ENCODE measurements around the gene AKT3. TPM values are rescaled to one million over a fixed set of nuclear protein-coding genes. Genes with fewer than 3 reads are reported as not detected.

The AKT3 gene
- total RNA-seq, 3 donors from 2014 or later (not counting 1 experiment from before 2014, with no cell fraction given), result 135 to 157 (median 136) TPM

GRCh38 chr1:243481101-243481500 lies 368.9 kb downstream of the AKT3 start:
- Histone ChIP-seq H3K27me3 (ENCODE audit: control insufficient read depth, insufficient read depth, low read length) (no peaks in the 10 kb centered on the region), H3K4me1 (ENCODE audit: control insufficient read depth, insufficient read depth, low read length) (peaks cover 15% of the 10 kb centered on the region), H3K36me3 (ENCODE audit: control insufficient read depth, insufficient read depth, low read length) (no peaks in the 10 kb centered on the region), H3K27ac (ENCODE audit: low read length) (no peak overlapping the region), H3K9me3 (ENCODE audit: control insufficient read depth, insufficient read depth, low read length) (no peaks in the 10 kb centered on the region), H3K4me3 (ENCODE audit: low read length) (no peak overlapping the region)
- no peaks in the 10 kb centered on the region for H3K27me3 Mint-ChIP-seq (ENCODE audit: low read depth in 2 of 2)
- WGBS (ENCODE audit: insufficient coverage), result 97% methylated on average over 5 of the region's 5 CpGs
- no peak overlapping the region for H3K27ac Mint-ChIP-seq
- ATAC-seq, result no peak
- no peak for DNase-seq
- H3K36me3 Mint-ChIP-seq, result no peaks in the 10 kb centered on the region
- peaks cover 8 to 24% of the 10 kb centered on the region in 2 donors for H3K4me1 Mint-ChIP-seq
- TF ChIP-seq CTCF (IDR thresholded peaks at IDR 0.05), result no peak
- H3K4me3 Mint-ChIP-seq, result peak overlapping the region; percentile 32
- peaks cover 0 to 4% of the 10 kb centered on the region in 2 donors for H3K9me3 Mint-ChIP-seq
- intact Hi-C loops (cut with micrococcal nuclease), result no loop called here

DNA sequence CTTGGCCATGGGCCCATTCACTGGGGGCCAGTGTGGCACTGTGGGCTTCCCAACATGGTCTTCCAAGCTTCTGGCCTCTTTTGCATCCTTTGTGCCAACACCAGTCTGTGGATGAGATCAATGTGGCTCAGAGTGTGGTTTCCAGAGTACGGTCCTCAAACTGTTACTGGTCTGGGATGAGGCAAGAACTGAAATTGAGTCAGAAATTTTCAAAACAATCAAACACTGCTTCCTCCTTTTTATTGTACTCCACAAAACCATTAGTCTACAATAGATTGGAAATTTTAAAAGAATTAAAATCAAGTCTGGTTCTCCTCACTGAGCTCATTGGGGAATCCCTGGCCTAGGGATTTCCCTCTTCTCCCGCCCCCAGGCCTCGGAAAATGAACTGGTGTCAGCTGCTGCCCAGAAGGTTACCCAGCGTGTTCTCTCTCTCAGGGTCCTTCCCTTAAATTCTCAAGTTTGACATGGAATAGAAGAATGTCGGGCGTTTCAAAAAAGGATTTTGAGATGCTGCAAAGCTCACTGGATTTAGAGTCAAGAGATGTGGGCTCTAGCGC lies 372.2 kb downstream of the AKT3 start:
- no peak overlapping the region for H3K4me3 ChIP-seq (ENCODE audit: low read length)
- H3K36me3 Mint-ChIP-seq, result no peaks in the 10 kb centered on the region
- no peaks in the 10 kb centered on the region for H3K27me3 Mint-ChIP-seq (ENCODE audit: low read depth in 2 of 2)
- H3K9me3 Mint-ChIP-seq, result peaks cover 0 to 4% of the 10 kb centered on the region in 2 donors
- ATAC-seq (no peak), DNase-seq (no peak)
- no peaks in the 10 kb centered on the region for H3K36me3 ChIP-seq (ENCODE audit: control insufficient read depth, insufficient read depth, low read length)
- no peak overlapping the region for H3K27ac Mint-ChIP-seq
- no peak overlapping the region for H3K27ac ChIP-seq (ENCODE audit: low read length)
- H3K4me3 Mint-ChIP-seq, result no peak overlapping the region
- WGBS (ENCODE audit: insufficient coverage), result 92% methylated on average over 6 of the region's 7 CpGs
- no peak for TF ChIP-seq CTCF (IDR thresholded peaks at IDR 0.05)
- H3K9me3 ChIP-seq (ENCODE audit: control insufficient read depth, insufficient read depth, low read length), result no peaks in the 10 kb centered on the region
- H3K27me3 ChIP-seq (ENCODE audit: control insufficient read depth, insufficient read depth, low read length), result no peaks in the 10 kb centered on the region
- peaks cover 9% of the 10 kb centered on the region for H3K4me1 ChIP-seq (ENCODE audit: control insufficient read depth, insufficient read depth, low read length)
- intact Hi-C loops (cut with micrococcal nuclease), result loop anchor here (2.0 to 10.0 kb wide), 2 partner anchors 271 to 797 kb away; no protein-coding TSS in a partner anchor
- peaks cover 19 to 20% of the 10 kb centered on the region in 2 donors for H3K4me1 Mint-ChIP-seq

DNA sequence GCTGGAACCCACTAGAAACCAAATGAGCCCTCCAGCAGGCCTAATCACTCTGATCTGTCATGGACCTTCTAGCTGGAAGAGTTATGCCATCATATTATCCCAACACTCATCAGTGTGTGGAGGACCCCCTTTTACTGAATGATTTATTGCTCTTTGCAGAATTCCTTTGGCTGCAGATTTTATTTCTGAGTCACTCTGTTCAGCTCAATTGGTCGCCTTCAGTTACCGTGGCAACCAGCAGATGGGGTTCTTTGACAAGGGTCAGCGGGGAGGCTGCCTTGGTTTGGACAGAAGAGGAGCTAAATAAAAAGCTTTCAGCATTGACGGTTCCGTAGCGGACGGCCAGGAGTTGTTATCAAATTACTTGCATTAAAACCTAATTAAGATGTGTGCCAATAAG lies 374.1 kb downstream of the AKT3 start:
- Mint-ChIP-seq H3K27me3 (ENCODE audit: low read depth in 2 of 2) (no peaks in the 10 kb centered on the region), H3K4me3 (no peak overlapping the region), H3K27ac (no peak overlapping the region), H3K36me3 (no peaks in the 10 kb centered on the region), H3K4me1 (peaks cover 8 to 11% of the 10 kb centered on the region in 2 donors), H3K9me3 (peaks cover 0 to 4% of the 10 kb centered on the region in 2 donors)
- peak in 1 of 2 donors; percentile 20 for DNase-seq
- Histone ChIP-seq H3K9me3 (ENCODE audit: control insufficient read depth, insufficient read depth, low read length) (no peaks in the 10 kb centered on the region), H3K27me3 (ENCODE audit: control insufficient read depth, insufficient read depth, low read length) (no peaks in the 10 kb centered on the region), H3K4me1 (ENCODE audit: control insufficient read depth, insufficient read depth, low read length) (no peaks in the 10 kb centered on the region), H3K27ac (ENCODE audit: low read length) (no peak overlapping the region), H3K4me3 (ENCODE audit: low read length) (no peak overlapping the region), H3K36me3 (ENCODE audit: control insufficient read depth, insufficient read depth, low read length) (no peaks in the 10 kb centered on the region)
- ATAC-seq, result peak in 1 of 3 donors; percentile 29
- intact Hi-C loops (cut with micrococcal nuclease), result loop anchor here (2.0 to 10.0 kb wide), 2 partner anchors 273 to 799 kb away; no protein-coding TSS in a partner anchor
- TF ChIP-seq CTCF (IDR thresholded peaks at IDR 0.05), result no peak
- WGBS (ENCODE audit: insufficient coverage), result 97% methylated on average over 7 of the region's 7 CpGs

DNA sequence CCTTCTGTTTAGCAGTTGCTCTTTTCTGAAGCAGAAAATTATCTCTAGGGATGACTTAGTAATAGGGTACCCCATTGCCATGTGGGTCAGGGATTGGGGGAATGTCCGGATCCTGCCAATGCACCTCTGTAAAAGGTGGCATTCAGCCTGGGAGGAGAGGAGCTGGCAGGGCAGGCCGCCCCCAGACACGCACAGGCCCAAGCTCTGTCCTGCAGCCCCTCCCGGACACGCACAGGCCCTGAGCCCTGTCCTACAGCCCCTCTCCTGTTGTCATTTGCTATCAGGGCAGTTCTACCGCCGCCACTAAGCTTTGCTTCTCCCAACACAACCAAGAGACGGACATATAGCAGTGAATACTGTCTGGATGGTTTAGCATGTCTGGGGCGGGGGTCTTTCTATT lies 375.1 kb downstream of the AKT3 start:
- DNase-seq (no peak), ATAC-seq (no peak)
- 96% methylated on average over 9 of the region's 9 CpGs for WGBS (ENCODE audit: insufficient coverage)
- peaks cover 0 to 1% of the 10 kb centered on the region in 2 donors for H3K9me3 Mint-ChIP-seq
- peaks cover 8 to 11% of the 10 kb centered on the region in 2 donors for H3K4me1 Mint-ChIP-seq
- H3K27ac Mint-ChIP-seq, result no peak overlapping the region
- Histone ChIP-seq H3K4me3 (ENCODE audit: low read length) (no peak overlapping the region), H3K27me3 (ENCODE audit: control insufficient read depth, insufficient read depth, low read length) (no peaks in the 10 kb centered on the region), H3K4me1 (ENCODE audit: control insufficient read depth, insufficient read depth, low read length) (no peaks in the 10 kb centered on the region), H3K9me3 (ENCODE audit: control insufficient read depth, insufficient read depth, low read length) (no peaks in the 10 kb centered on the region), H3K36me3 (ENCODE audit: control insufficient read depth, insufficient read depth, low read length) (no peaks in the 10 kb centered on the region), H3K27ac (ENCODE audit: low read length) (no peak overlapping the region)
- no peak for TF ChIP-seq CTCF (IDR thresholded peaks at IDR 0.05)
- H3K36me3 Mint-ChIP-seq, result no peaks in the 10 kb centered on the region
- no peaks in the 10 kb centered on the region for H3K27me3 Mint-ChIP-seq (ENCODE audit: low read depth in 2 of 2)
- H3K4me3 Mint-ChIP-seq, result no peak overlapping the region
- intact Hi-C loops (cut with micrococcal nuclease), result loop anchor here (10.0 kb wide), 1 partner anchor 800 kb away; no protein-coding TSS in a partner anchor
